GM12872 (cell line): ENCODE results near the gene GET4.

ENCODE experiments used
- TF ChIP-seq, protein P1 (sequence below): IDR thresholded peaks from 3 replicates; pipeline ENCODE4 v1.5.1; 2011; ENCODE audit warnings: low read depth, mild to moderate bottlenecking, low read length, moderate library complexity; ENCODE audit not compliant: insufficient read depth

The GET4 gene

DNA sequence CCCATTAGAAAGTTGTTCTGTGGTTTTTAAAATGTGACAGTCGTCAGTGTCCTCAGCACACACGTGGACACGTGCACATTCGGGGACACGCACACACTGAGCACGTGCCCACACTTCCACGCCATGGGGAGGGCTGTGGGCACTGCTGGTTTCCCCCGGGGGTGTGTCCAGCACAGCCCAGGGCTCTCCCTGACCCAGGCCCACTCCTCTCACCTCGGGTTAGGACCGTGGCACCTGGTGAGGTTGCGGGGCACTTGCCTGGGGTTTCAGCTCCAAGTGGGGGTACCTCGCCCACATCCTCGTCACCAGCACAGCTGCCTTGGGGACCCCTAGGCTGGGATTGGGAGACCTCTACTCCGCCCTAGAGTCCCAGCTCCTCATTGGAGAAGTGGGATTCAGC is 20.7 kb downstream of the GET4 start:
- TF ChIP-seq, protein P1, sequence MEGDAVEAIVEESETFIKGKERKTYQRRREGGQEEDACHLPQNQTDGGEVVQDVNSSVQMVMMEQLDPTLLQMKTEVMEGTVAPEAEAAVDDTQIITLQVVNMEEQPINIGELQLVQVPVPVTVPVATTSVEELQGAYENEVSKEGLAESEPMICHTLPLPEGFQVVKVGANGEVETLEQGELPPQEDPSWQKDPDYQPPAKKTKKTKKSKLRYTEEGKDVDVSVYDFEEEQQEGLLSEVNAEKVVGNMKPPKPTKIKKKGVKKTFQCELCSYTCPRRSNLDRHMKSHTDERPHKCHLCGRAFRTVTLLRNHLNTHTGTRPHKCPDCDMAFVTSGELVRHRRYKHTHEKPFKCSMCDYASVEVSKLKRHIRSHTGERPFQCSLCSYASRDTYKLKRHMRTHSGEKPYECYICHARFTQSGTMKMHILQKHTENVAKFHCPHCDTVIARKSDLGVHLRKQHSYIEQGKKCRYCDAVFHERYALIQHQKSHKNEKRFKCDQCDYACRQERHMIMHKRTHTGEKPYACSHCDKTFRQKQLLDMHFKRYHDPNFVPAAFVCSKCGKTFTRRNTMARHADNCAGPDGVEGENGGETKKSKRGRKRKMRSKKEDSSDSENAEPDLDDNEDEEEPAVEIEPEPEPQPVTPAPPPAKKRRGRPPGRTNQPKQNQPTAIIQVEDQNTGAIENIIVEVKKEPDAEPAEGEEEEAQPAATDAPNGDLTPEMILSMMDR: no peak

DNA sequence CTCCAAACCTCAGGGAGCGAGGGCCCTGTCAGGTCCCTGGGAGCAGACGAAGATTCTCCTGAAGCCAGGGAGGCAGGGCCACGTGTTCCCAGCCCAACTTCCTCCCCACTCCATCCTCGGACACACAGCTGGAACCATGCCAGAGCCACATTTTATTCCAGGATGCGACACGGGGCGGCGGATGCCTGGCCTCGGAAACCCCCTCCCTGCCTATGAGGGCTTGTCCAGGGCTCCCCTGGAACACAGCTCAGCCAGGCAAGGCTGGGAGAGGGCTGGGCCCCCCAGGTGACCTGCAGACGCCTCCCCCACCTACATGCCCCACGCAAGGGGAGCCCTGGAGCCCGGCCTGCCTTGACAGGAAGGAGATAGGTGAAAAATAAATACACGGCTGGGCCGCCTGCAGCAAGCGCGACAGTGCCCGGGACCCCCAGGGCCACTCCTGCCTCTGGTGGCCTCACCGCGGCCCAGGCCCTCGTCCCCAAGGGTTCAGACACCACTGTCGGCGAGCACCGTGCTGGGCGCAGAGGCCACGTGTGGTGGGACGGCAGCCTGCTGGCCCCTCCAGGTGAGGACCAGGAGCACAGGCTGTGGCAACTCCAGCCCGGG is 21.5 kb downstream of the GET4 start:
- TF ChIP-seq, protein P1: no peak

DNA sequence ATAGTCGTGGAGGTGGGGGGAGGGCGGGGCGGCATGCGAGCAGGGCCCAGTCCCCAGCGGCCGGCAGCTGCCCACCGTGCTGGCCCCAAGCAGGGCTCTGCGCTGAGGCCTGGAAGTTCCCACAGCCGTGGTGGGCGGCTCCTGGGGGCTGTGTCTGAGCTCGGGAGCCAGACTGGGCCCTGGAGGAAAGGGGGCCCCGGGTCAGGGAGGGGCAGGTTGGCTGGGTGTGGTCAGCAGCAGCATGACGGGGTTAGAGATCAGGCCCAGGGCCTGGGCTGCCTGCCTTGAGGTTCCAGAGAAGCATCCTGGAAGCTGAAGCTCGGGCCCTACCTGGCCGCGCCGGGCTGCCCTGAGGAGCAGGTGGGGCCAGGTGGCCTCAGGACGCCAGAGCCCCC is 22.1 kb downstream of the GET4 start:
- TF ChIP-seq, protein P1: no peak

DNA sequence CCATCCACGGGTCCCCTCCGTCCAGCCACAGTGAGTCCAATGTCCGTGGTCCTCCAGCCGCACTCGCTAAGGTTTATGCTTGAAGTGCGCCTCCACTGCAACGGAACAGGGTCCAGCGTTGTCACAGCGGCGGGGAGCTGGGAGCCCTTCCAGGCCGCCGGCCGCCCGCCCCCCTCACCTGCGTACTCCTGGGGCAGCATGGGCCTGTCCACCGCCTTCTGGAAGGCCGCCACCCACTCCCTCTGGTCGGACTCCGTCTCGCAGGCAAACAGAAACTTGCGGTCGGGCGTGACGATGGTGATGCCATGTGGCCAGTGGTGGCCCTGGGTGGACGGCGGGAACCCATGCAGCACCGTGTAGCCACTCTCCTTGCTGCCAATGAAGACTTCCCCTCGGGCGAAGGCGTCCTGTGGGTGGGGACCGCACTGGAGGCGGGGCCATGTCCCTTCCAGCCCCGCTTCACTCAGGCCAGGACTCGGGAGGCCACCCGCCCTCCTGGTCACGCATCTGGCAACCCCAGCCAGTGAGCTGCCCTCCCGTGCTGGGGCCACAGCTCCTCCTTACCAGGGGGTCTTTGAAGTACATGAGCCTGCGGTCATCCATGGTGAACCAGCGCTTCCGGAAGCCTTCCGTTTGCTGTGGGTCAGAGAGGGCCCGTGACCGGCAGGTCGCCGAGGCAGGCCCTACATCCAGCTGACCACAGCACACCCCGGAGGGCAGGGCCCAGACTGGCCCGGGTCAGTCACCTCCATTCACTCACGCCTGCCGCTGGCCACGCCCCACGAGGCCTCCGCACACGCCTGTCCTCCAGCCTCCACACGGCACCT is 22.7 kb downstream of the GET4 start:
- TF ChIP-seq, protein P1: no peak

DNA sequence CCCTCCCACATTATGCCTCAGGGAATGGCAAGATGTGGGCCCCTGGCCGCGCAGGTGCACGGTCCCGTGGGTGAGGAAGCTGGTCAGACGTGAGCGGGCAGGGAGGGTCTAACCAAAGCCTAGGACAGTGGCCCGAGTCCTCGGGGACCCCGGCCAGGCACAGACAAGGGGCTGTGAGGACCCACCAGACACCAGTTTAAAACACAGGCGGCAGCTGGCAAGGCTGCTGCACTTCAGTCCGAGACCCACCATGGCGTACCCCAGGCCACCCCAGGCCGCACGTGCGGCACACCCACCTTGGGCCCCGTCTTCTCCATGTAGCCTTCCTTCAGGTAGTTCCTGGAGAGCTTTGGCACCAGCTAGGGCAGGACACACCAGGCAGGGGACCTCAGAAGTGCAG is 23.5 kb downstream of the GET4 start:
- TF ChIP-seq, protein P1: no peak

DNA sequence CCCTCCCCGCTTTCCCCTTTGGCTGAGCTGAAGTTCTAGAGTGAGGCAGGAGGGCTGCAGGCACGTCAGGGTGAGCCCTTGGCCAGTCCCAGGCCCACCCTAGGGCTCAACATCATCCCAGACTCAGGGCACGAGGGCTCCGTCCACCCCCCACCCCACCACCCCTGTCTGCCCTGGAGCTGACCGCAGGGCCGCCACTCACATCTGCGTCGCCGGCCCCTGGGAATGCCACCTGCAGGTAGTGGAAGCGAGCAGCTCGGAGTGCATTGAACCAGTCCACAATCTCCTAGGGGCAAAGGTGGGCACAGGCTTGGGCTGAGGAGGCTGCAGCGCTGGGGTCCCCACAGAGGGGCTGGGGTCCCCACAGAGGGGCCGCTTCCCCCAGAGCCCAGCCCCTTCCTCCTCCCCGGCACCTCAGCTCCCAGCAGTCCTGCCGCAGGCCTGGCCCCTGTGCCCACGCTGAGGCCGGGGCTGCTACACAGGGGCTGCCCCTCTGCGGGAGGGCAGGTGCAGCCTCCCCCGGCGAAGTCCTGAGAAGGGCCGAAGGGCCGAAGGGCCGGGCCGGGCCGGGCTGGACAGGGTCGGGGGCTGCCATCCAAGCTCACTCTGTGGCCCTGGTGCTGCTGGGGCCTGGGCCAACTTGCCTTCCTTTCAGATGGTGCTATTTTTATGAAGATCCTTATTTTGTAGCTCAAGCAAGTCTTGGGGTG is 24.1 kb downstream of the GET4 start:
- TF ChIP-seq, protein P1: no peak

DNA sequence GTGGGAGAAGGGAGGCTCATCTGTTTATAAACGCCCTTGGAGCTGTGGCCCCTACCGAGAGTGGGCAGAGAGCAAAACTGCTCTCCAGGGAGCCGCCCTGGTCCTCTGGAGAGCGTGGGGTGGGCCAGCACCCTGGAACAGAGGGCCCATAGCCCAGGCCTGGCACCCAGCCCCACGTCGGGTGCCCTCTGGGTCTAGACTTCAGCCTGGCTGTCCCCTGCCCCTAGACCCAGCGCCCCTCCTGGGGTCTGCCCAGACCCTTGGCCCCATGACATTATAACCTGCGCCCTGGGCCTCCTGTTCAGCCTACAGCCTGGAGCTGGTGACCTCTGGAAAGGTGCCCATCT is 24.7 kb downstream of the GET4 start:
- TF ChIP-seq, protein P1: no peak
